NCI-H526 treated with DMSO at 0.1 percent for 48 hours (cell line): ENCODE measurements around the gene THAP4.
"Not testable (repeated sequence)": the region's sequence is repeated elsewhere in the genome, so short reads cannot be mapped to it uniquely, and the experiment has no call there.

Experiments
- DNase-seq: peaks from one replicate; lab custom pipeline; 2025; lab: John Stamatoyannopoulos, UW

The THAP4 gene

GRCh38 chr2:241582806-241583205 is 54.2 kb downstream of the THAP4 start:
- no peak for DNase-seq

- DNase-seq: no peak
Observed at GRCh38 chr2:241582328-241582727, 54.6 kb downstream of the THAP4 start.

- no peak for DNase-seq
Observed at GRCh38 chr2:241579281-241579680, 57.7 kb downstream of the THAP4 start.

- DNase-seq: no peak
Observed at GRCh38 chr2:241577413-241578122, 59.4 kb downstream of the THAP4 start.

- DNase-seq: no peak
Observed at GRCh38 chr2:241576293-241576654, 60.7 kb downstream of the THAP4 start.

- no peak for DNase-seq
Observed at GRCh38 chr2:241575624-241576292, 61.2 kb downstream of the THAP4 start.

GRCh38 chr2:241574911-241575623 is 61.9 kb downstream of the THAP4 start:
- DNase-seq: no peak

- no peak for DNase-seq
Observed at GRCh38 chr2:241573741-241574140, 63.2 kb downstream of the THAP4 start.

GRCh38 chr2:241572915-241573651 is 63.9 kb downstream of the THAP4 start:
- not testable (repeated sequence) for DNase-seq

GRCh38 chr2:241571821-241572620 is 64.9 kb downstream of the THAP4 start:
- no peak for DNase-seq

GRCh38 chr2:241570961-241571581 is 65.9 kb downstream of the THAP4 start:
- DNase-seq: no peak

- DNase-seq: no peak
Observed at GRCh38 chr2:241569831-241570281, 67.1 kb downstream of the THAP4 start.

- no peak for DNase-seq
Observed at GRCh38 chr2:241568726-241569125, 68.2 kb downstream of the THAP4 start.

GRCh38 chr2:241567776-241568175 is 69.2 kb downstream of the THAP4 start:
- no peak for DNase-seq

GRCh38 chr2:241567266-241567665 is 69.7 kb downstream of the THAP4 start:
- DNase-seq: not testable (repeated sequence)

GRCh38 chr2:241566468-241566867 is 70.5 kb downstream of the THAP4 start:
- DNase-seq: no peak

GRCh38 chr2:241566021-241566420 is 70.9 kb downstream of the THAP4 start:
- DNase-seq: not testable (repeated sequence)

- no peak for DNase-seq
Observed at GRCh38 chr2:241565411-241565810, 71.5 kb downstream of the THAP4 start.

- no peak for DNase-seq
Observed at GRCh38 chr2:241564596-241565410, 72.2 kb downstream of the THAP4 start.

- no peak for DNase-seq
Observed at GRCh38 chr2:241563981-241564595, 72.9 kb downstream of the THAP4 start.
